Subcutaneous abdominal adipose tissue (tissue), 5 donors: ENCODE data around the gene MYO1F.
A peak's percentile ranks its signal among the peaks of the same experiment; 100 is the strongest.
"Not testable (repeated sequence)": the region's sequence is repeated elsewhere in the genome, so short reads cannot be mapped to it uniquely, and the experiment has no call there.

Experiments
- H3K27ac ChIP-seq: one replicate; pipeline ENCODE4 v1.7.0; 2013; ENCODE audit warnings: low read depth, mild to moderate bottlenecking, inconsistent platforms, low read length, moderate library complexity
- H3K27me3 ChIP-seq, 5 donors: one replicate each; pipeline ENCODE4 v1.7.0; 2013; ENCODE audit warnings: low read length in 5 of 5, inconsistent platforms in 1 of 5; ENCODE audit not compliant: control insufficient read depth in 5 of 5, insufficient read depth in 4 of 5
- H3K36me3 ChIP-seq, 5 donors: one replicate each; pipeline ENCODE4 v1.7.0; 2013; ENCODE audit warnings: low read length in 5 of 5; ENCODE audit not compliant: control insufficient read depth in 5 of 5, insufficient read depth in 5 of 5
- H3K4me1 ChIP-seq, 5 donors: one replicate each; pipeline ENCODE4 v1.7.0; 2013; ENCODE audit warnings: low read length in 5 of 5, mild to moderate bottlenecking in 3 of 5, moderate library complexity in 1 of 5; ENCODE audit not compliant: control insufficient read depth in 5 of 5, insufficient read depth in 5 of 5
- H3K4me3 ChIP-seq, 5 donors: one replicate each; pipeline ENCODE4 v1.7.0; 2013; ENCODE audit warnings: low read length in 5 of 5, low read depth in 1 of 5
- H3K9ac ChIP-seq, 5 donors: one replicate each; pipeline ENCODE4 v1.7.0; 2013; ENCODE audit warnings: low read length in 5 of 5, mild to moderate bottlenecking in 4 of 5, moderate library complexity in 3 of 5
- H3K9me3 ChIP-seq, 5 donors: one replicate each; pipeline ENCODE4 v1.7.0; 2013; ENCODE audit warnings: low read length in 5 of 5; ENCODE audit not compliant: control insufficient read depth in 5 of 5
- donor health status: healthy.
- donor health status: healthy.
- donor health status: healthy.
- donor health status: healthy.
- donor health status: healthy.

MYO1F gene

DNA sequence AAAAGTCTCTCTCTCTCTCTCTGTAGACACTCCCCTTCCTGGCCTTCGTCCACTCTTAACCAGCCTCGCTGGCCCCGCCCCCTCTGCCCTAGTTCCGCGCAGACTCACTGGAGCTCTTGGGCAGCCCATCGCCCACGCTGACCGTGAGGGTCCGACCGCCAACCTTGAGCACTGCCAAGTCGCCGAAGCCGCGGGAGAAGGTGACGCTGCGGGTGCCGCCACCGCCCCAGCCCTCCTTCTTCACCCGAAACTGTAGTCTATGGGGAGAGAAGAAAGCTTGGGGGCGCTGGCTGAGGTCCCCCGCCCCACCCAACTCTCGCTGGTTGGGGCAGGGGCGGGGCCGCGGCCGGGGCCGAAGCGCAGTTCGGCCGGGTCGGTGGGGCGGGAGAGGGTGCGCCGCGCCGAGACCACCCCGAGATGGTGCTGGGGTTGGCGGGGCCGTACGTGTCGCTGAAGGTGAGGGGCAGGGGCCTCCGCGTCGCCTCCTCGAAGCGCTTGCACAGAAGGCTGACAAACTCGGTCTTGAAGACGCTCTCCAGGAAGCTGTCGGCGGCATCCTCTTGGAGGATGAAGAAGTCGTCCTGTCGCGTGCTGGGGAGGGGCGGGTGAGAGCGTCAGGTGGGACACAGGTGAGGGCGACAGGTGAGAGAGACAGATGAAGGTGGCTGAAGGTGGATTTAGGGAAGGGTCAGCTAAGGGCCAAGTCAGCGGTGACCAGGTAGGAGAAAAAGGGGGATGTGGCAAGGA is 50.7 kb downstream of the MYO1F start:
- Histone ChIP-seq H3K9me3 (no peaks in the 10 kb centered on the region), H3K4me1 (peaks cover 0 to 18% (median 9%) of the 10 kb centered on the region in 5 donors), H3K9ac (peak overlapping the region in 4 of 5 donors; percentile 51 to 73 (median 69)), H3K36me3 (peaks cover 0 to 37% (median 10%) of the 10 kb centered on the region in 5 donors), H3K27me3 (no peaks in the 10 kb centered on the region), H3K4me3 (peak overlapping the region; percentile 55 to 77 (median 76)), H3K27ac (peak overlapping the region; percentile 70)

DNA sequence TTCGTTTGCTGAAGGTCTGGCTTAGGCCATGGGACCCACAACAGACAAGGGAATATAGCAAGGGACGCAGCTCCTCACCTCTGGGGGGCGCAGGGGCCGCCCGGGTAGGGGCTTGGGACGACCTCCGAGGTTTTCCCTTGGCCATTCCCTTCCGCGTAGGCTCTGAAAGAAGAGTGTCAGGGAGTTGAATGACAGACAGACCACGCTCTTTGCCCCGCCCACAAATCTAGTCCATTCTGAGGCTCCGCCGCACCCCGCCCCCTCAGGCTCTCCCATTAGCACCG is 51.9 kb downstream of the MYO1F start:
- no peaks in the 10 kb centered on the region for H3K9me3 ChIP-seq
- peak overlapping the region; percentile 2 to 74 (median 48) for H3K9ac ChIP-seq
- H3K27ac ChIP-seq = peak overlapping the region; percentile 75
- peaks cover 0 to 18% (median 9%) of the 10 kb centered on the region in 5 donors for H3K4me1 ChIP-seq
- peaks cover 0 to 44% (median 13%) of the 10 kb centered on the region in 5 donors for H3K36me3 ChIP-seq
- no peaks in the 10 kb centered on the region for H3K27me3 ChIP-seq
- H3K4me3 ChIP-seq = peak overlapping the region; percentile 57 to 76 (median 66)

DNA sequence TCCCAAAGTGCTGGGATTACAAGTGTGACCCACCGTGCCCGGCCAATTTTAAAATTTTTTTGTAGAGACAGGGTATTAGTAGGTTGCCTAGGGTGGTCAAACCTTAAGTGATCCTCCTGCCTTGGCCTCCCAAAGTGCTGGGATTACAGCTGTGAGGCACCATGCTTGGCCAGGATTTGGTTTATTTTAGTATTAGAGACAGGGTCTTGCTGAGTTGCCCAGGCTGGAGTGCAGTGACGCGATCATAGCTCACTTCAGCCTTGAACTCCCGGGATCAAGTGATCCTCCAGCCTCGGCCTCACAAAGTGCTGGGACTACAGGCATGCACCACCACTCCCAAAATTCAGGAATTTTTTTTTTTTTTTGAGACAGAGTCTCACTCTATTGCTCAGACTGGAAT is 57.9 kb downstream of the MYO1F start:
- no peak overlapping the region for H3K4me3 ChIP-seq
- H3K27me3 ChIP-seq = no peaks in the 10 kb centered on the region
- peaks cover 6 to 22% (median 19%) of the 10 kb centered on the region in 5 donors for H3K4me1 ChIP-seq
- H3K9ac ChIP-seq = no peak overlapping the region
- H3K36me3 ChIP-seq = peaks cover 0 to 8% (median 0%) of the 10 kb centered on the region in 5 donors
- no peak overlapping the region for H3K27ac ChIP-seq
- H3K9me3 ChIP-seq = no peaks in the 10 kb centered on the region

DNA sequence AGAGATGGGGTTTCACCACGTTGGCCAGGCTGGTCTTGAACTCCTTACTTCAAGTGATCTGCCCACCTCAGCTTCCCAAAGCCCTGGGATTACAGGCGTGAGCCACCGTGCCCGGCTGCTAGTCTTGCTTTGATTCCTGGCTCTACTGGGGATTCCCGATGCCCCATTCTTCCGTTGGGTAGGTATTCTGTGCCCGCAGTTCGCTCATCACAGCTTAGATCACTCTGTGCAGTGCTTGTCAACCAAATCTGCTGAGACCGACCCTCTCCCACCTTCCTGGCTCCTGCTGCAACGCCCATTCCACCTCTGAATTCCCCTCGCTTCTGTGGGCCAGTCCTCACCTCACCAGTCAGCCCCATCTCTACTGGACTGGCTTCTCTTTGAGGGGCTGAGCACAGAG is 58.7 kb downstream of the MYO1F start:
- no peak overlapping the region for H3K4me3 ChIP-seq
- peaks cover 6 to 26% (median 24%) of the 10 kb centered on the region in 5 donors for H3K4me1 ChIP-seq
- peaks cover 0 to 8% (median 0%) of the 10 kb centered on the region in 5 donors for H3K36me3 ChIP-seq
- H3K9ac ChIP-seq = no peak overlapping the region
- no peaks in the 10 kb centered on the region for H3K27me3 ChIP-seq
- no peak overlapping the region for H3K27ac ChIP-seq
- H3K9me3 ChIP-seq = no peaks in the 10 kb centered on the region

DNA sequence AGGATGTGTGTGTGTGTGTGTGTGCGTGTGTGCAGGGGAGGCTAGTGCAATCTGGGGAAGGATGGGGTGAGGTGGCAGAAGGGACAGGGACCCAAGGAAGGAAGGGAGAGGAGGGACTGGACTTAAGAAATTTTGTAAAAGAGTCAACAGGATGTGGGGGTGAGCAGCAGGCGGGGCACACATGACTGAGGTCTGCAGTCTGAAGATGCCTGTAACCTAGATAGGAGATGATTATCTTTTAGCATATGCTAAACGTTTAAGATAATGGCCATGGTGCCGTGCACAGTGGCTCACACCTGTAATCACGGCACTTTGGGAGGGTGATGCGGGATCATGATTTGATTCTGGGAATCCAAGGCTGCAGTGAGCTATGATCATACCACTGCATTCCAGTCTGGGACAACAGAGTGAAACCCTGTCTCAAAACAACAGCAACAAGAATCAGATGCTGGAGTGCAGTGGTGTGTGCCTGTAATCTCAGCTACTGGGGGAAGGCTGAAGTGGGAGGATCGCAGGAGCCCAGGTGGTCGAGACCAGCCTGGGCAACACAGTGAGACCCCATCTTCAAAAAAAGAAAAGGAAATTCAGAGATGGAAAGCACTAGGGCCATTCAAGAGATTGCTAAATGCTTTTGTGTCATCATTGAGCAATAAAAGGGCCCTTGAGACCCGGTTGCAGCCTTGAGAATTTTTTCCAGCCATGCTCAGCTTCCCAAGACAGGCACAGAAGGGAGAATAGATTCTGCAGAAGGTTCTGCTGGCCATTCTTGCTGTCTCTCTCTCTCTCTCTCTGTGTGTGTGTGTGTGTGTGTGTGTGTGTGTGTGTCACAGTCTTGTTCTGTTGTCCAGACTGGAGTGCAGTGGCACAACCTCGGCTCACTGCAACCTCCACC is 59.4 kb downstream of the MYO1F start:
- H3K9me3 ChIP-seq = no peaks in the 10 kb centered on the region
- no peak overlapping the region for H3K27ac ChIP-seq
- H3K36me3 ChIP-seq = peaks cover 0 to 8% (median 0%) of the 10 kb centered on the region in 5 donors
- peak overlapping the region in 2 of 5 donors; percentile 26 to 56 for H3K9ac ChIP-seq
- H3K27me3 ChIP-seq = no peaks in the 10 kb centered on the region
- peak overlapping the region in 3 of 5 donors; percentile 5 to 30 (median 13) for H3K4me3 ChIP-seq
- H3K4me1 ChIP-seq = peaks cover 9 to 34% (median 31%) of the 10 kb centered on the region in 5 donors

DNA sequence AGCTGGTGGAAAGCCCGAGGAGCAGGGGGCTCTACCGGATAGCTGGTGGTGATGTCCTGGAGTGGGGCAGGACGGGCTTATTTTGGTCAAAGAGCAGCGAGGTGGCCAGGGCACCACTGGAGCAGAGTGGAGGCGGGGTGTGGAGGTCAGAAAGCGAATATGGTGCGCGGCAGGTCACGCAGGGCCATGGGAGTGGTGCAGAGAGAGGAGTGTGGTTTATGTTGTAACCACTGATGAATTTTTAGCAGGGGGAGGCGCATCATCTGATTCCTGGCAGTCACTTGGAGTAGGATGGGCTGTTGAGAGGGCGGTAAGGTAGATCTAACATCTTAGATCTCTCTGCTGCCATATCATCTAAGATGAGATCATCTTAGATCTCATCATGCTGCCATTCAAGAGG is 61.9 kb downstream of the MYO1F start:
- H3K27me3 ChIP-seq = no peaks in the 10 kb centered on the region
- peaks cover 10 to 42% (median 37%) of the 10 kb centered on the region in 5 donors for H3K4me1 ChIP-seq
- H3K9ac ChIP-seq = no peak overlapping the region
- peaks cover 0 to 13% (median 0%) of the 10 kb centered on the region in 5 donors for H3K36me3 ChIP-seq
- H3K4me3 ChIP-seq = no peak overlapping the region
- no peak overlapping the region for H3K27ac ChIP-seq
- no peaks in the 10 kb centered on the region for H3K9me3 ChIP-seq

DNA sequence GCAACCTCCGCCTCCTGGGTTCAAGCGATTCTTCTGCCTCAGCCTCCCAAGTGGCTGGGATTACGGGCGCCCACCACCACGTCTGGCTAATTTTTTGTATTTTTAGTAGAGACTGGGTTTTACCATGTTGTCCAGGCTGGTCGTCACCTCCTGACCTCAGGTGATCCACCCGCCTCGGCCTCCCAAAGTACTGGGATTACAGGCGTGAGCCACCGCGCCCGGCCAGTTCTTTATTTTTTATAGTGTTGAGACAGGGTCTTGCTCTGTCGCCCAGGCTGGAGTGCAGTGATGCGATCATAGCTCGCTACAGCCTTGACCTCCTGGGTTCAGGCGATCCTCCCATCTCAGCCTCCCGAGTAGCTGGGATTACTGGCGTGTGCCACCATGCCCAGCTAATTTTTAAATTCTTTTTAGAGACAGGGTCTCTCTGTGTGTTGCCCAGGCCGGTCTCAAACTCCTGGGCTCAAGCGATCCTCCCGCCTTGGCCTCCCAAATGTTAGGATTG is 62.7 kb downstream of the MYO1F start:
- H3K9me3 ChIP-seq, H3K27me3 ChIP-seq: not testable (repeated sequence)
- H3K4me1 ChIP-seq = peaks cover 10 to 42% (median 37%) of the 10 kb centered on the region in 5 donors
- peak overlapping the region; percentile 80 for H3K27ac ChIP-seq
- peak overlapping the region in 2 of 5 donors; percentile 40 to 88 for H3K9ac ChIP-seq
- peak overlapping the region; percentile 68 to 86 (median 84) for H3K4me3 ChIP-seq
- H3K36me3 ChIP-seq = peaks cover 0 to 15% (median 0%) of the 10 kb centered on the region in 5 donors

DNA sequence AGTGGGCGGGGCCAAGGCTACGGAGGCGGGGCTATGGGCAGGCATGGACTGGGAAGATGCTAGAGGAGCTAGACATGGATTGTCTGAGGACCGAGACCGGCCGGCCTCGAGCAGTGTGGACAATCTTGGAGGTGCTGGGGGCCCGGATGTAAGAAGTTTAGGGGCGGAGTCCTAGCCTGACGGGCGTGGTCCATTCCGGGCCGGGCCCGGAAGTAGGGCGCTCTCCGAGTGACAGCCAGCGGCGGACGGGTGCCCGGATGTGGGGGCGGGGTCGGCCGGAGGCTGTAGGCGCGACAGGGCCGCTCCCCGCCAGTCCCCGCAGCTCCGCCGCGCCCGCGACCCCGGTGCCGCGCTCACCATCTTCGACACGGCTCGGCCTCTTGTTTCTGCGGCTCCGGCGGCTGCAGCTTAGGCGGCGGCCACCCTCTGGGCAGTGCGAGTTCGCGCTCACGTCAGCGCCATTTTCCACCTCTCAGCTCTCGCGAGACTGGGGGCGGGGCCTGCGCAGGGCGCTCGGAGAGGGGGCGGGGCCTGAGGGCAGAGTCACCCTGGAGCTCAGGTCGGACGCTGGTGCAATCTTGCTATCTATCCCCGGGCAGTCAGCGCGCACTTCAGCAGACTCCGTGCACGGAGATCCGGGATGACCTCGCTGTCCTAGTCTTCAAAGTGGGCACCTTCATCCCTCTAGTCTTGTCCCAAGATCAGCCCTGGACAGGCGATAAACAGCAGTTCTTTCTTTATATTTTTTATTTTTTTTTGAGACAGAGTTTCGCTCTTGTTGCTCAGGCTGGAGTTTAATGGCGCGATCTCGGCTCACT is 63.3 kb downstream of the MYO1F start, which contains the start of gene ZNF414:
TSS of gene ZNF414 (minus strand) at position 481 of the 818 bp plus-strand sequence. CDS start at position 360, 121 bp downstream.
- Histone ChIP-seq H3K9me3 (no peaks in the 10 kb centered on the region), H3K36me3 (peaks cover 0 to 15% (median 0%) of the 10 kb centered on the region in 5 donors), H3K4me1 (peaks cover 10 to 42% (median 37%) of the 10 kb centered on the region in 5 donors), H3K4me3 (peak within 1 kb of the TSS; percentile 68 to 86 (median 84)), H3K27me3 (no peaks in the 10 kb centered on the region), H3K9ac (peak within 1 kb of the TSS in 4 of 5 donors; percentile 76 to 97 (median 85)), H3K27ac (peak within 1 kb of the TSS; percentile 80)

DNA sequence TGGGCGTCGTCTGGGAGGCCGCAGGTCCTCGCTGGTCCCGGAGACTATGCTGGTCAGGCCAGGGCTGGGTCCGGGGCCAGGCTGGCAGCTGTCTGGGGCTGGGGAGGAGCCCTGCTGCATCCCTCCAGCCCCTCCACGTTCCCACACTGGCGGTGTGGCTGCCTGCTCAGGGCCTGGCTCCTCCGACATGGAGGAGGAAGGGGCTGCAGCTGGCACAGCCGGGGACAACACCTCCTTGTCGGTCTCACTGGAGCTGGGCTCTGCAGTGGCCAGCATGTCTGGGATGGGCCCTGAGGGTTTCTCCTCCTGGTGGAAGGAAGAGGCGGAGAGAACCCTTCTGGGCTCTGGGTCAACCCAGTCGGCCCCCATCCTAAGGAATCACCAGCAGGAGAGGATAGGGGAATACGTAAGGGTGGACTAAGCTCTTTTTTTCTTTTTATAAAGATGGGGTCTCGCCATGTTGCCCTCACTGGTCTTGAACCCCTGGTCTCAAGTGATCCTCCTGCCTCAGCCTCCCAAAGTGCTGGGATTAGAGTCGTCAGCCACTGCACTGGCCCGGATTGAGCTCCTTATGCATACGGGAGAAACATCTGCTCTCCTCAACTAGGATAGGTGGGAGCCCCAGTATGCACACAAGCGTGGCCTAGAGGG is 64.1 kb downstream of the MYO1F start:
- peak overlapping the region in 4 of 5 donors; percentile 76 to 97 (median 85) for H3K9ac ChIP-seq
- H3K4me1 ChIP-seq = peaks cover 10 to 37% (median 31%) of the 10 kb centered on the region in 5 donors
- peaks cover 0 to 15% (median 0%) of the 10 kb centered on the region in 5 donors for H3K36me3 ChIP-seq
- no peaks in the 10 kb centered on the region for H3K27me3 ChIP-seq
- no peaks in the 10 kb centered on the region for H3K9me3 ChIP-seq
- H3K27ac ChIP-seq = peak overlapping the region; percentile 80
- peak overlapping the region; percentile 61 to 86 (median 79) for H3K4me3 ChIP-seq
